Muscle of leg (tissue), 11 donors: Measurements from ENCODE around the gene MLEC. TPM values are rescaled to one million over a fixed set of nuclear protein-coding genes. Genes with fewer than 3 reads are reported as not detected.

Experiments used
- DNase-seq: peaks from one replicate; pipeline ENCODE4 v3.0.0; 2013
- H3K27ac ChIP-seq: one replicate; pipeline ENCODE4 v1.5.1; 2013; ENCODE audit warnings: mild to moderate bottlenecking, low read length, control low read depth
- H3K27me3 ChIP-seq: one replicate; pipeline ENCODE4 v1.6.1; 2013; ENCODE audit warnings: low read length; ENCODE audit not compliant: control insufficient read depth, insufficient read depth
- H3K36me3 ChIP-seq: one replicate; pipeline ENCODE4 v1.6.1; 2013; ENCODE audit warnings: low read length; ENCODE audit not compliant: control insufficient read depth, insufficient read depth
- H3K4me1 ChIP-seq: one replicate; pipeline ENCODE4 v1.6.1; 2013; ENCODE audit warnings: low read length; ENCODE audit not compliant: control insufficient read depth, insufficient read depth
- H3K4me3 ChIP-seq: one replicate; pipeline ENCODE4 v1.5.1; 2013; ENCODE audit warnings: low read length, control low read depth
- H3K9me3 ChIP-seq: replicated peaks from 2 replicates; pipeline ENCODE4 v1.6.1; 2013; ENCODE audit warnings: low read depth, low read length; ENCODE audit not compliant: control insufficient read depth
- WGBS: methylation state at CpG from one replicate; pipeline ENCODE4 v1.1.5; 2013; ENCODE audit warnings: missing lambda C conversion rate; ENCODE audit not compliant: insufficient coverage; 5-methylcytosine and 5-hydroxymethylcytosine counted together
- polyA plus RNA-seq, 8 donors: library from polyadenylated mRNA; unstranded; fragments of 120-200 nt; gene quantifications; one replicate each; pipeline versions ENCODE4 v1.2.1 to v1.2.3, GENCODE V29; 2013; ENCODE audit warnings: inconsistent platforms in 1 of 8, low replicate concordance in 1 of 8; ENCODE audit not compliant: insufficient read length in 8 of 8, insufficient read depth in 1 of 8
- total RNA-seq: library from RNA; stranded (reverse); fragments of 120-200 nt; gene quantifications from one replicate; pipeline ENCODE4 v1.2.4, GENCODE V29; 2013

MLEC gene
- total and polyA plus RNA-seq, 9 donors: 60.5 to 98.4 (median 78.2) TPM

DNA sequence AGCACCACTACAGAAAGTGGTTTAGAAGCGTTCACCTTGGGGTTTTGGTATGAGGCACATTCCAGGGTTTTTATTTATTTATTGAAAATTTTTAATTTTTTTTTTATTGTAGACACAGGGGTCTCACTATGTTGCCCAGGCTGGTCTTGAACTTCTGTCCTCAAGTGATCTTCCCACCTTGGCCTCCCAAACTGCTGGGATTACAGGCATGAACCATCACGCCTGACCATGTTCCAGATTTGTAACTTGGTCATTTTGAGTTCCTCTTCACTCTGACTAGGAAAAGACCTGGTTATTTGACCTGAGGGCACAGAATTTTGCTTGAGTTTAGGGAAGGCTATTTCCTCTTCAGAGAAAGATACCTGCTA is 3.1 kb downstream of the MLEC start:
- Histone ChIP-seq H3K4me3 (no peak overlapping the region), H3K9me3 (no peaks in the 10 kb centered on the region), H3K36me3 (peaks cover 18% of the 10 kb centered on the region), H3K27me3 (no peaks in the 10 kb centered on the region), H3K4me1 (peaks cover 23% of the 10 kb centered on the region), H3K27ac (no peak overlapping the region)
- 100% methylated on average over 1 of the region's 2 CpGs for WGBS
- DNase-seq: no peak

GRCh38 chr12:120690978-120691377 is 4.0 kb downstream of the MLEC start:
- WGBS: no CpG with 5 or more reads among the region's 3 CpGs
- Histone ChIP-seq H3K4me1 (peaks cover 23% of the 10 kb centered on the region), H3K27ac (no peak overlapping the region), H3K9me3 (no peaks in the 10 kb centered on the region), H3K27me3 (no peaks in the 10 kb centered on the region), H3K4me3 (no peak overlapping the region), H3K36me3 (peaks cover 25% of the 10 kb centered on the region)
- DNase-seq: no peak

- WGBS: 37% methylated on average over 3 of the region's 11 CpGs
- no peaks in the 10 kb centered on the region for H3K27me3 ChIP-seq
- H3K9me3 ChIP-seq: no peaks in the 10 kb centered on the region
- peaks cover 41% of the 10 kb centered on the region for H3K36me3 ChIP-seq
- H3K4me1 ChIP-seq: peaks cover 23% of the 10 kb centered on the region
- no peak overlapping the region for H3K4me3 ChIP-seq
- DNase-seq: no peak
- no peak overlapping the region for H3K27ac ChIP-seq
Observed at GRCh38 chr12:120692524-120693033, 5.6 kb downstream of the MLEC start.

GRCh38 chr12:120693848-120694247 is 6.9 kb downstream of the MLEC start:
- H3K9me3 ChIP-seq: no peaks in the 10 kb centered on the region
- DNase-seq: no peak
- H3K36me3 ChIP-seq: peaks cover 54% of the 10 kb centered on the region
- no peak overlapping the region for H3K4me3 ChIP-seq
- no peak overlapping the region for H3K27ac ChIP-seq
- 75% methylated on average over 4 of the region's 4 CpGs for WGBS
- H3K27me3 ChIP-seq: no peaks in the 10 kb centered on the region
- H3K4me1 ChIP-seq: peaks cover 13% of the 10 kb centered on the region

- peaks cover 76% of the 10 kb centered on the region for H3K36me3 ChIP-seq
- H3K4me3 ChIP-seq: no peak overlapping the region
- DNase-seq: no peak
- no peaks in the 10 kb centered on the region for H3K27me3 ChIP-seq
- 74% methylated on average over 4 of the region's 6 CpGs for WGBS
- peaks cover 2% of the 10 kb centered on the region for H3K4me1 ChIP-seq
- no peaks in the 10 kb centered on the region for H3K9me3 ChIP-seq
- no peak overlapping the region for H3K27ac ChIP-seq
Observed at GRCh38 chr12:120696626-120697025, 9.7 kb downstream of the MLEC start.

DNA sequence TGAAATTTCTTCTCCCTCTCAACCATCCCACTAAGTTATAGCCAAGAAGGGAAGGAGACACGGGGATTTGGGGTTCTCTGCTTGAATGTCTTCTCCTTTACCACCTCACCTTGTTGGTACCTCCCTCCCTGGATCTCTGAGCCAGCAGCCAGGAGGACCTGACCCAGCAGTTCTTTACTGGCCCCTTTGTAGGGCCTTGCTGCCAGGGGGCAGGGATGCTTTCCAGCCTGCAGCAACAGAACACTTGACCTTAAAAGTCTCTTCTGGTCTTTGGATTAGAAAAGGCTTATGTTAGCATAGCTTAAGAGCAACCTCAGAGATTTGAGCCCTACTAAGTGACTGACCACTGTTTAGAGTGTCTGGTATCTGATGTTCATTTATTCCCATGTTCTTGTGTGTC is 10.4 kb downstream of the MLEC start:
- no CpG with 5 or more reads among the region's 1 CpG for WGBS
- H3K9me3 ChIP-seq: no peaks in the 10 kb centered on the region
- no peaks in the 10 kb centered on the region for H3K27me3 ChIP-seq
- DNase-seq: no peak
- no peak overlapping the region for H3K4me3 ChIP-seq
- peaks cover 2% of the 10 kb centered on the region for H3K4me1 ChIP-seq
- H3K27ac ChIP-seq: no peak overlapping the region
- peaks cover 82% of the 10 kb centered on the region for H3K36me3 ChIP-seq

DNA sequence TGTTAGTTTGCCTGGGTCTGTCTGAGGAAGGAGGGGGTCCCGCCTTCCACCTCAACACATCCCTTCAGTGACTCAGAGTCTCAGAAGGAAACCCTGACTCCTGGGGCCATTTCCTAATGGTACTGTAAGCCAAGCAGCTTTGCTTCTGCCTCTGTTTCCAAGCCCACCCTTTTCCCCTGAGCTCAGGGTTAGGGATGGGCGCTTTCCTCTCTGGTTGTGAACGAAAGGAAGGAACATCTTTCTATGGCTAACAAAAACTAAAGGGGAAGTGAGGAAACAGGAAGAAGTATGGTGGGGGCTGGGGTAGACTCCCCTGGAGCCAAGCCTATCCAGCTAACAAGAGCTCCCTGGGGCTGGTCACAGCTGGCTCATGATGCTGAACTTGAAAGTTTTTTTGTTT is 11.7 kb downstream of the MLEC start:
- H3K36me3 ChIP-seq: peaks cover 86% of the 10 kb centered on the region
- peak overlapping the region; percentile 31 for H3K27ac ChIP-seq
- H3K4me3 ChIP-seq: no peak overlapping the region
- H3K9me3 ChIP-seq: no peaks in the 10 kb centered on the region
- no peaks in the 10 kb centered on the region for H3K27me3 ChIP-seq
- H3K4me1 ChIP-seq: peaks cover 2% of the 10 kb centered on the region
- no CpG with 5 or more reads among the region's 3 CpGs for WGBS
- DNase-seq: no peak

DNA sequence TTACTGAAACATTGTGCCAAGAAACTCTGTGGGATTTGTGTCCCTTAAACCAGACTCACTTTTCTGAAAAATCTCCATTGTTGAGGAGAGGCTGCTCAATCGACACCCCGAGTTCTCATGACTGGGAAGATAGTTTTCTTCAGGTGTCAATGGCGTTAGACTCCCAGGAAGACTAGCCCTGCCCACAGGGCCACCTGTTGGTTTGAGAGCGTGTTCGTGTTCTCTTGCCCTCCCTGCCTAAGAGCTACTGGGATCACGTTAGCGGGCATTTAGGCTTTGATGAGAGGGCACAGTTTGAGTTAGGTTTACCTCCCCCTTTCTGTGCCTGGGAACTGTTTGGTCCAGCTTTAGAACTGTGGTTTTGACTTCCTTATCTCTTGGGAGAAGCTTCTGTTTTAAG is 12.6 kb downstream of the MLEC start:
- H3K9me3 ChIP-seq: no peaks in the 10 kb centered on the region
- 88% methylated on average over 3 of the region's 7 CpGs for WGBS
- H3K36me3 ChIP-seq: peaks cover 77% of the 10 kb centered on the region
- H3K4me3 ChIP-seq: no peak overlapping the region
- no peak overlapping the region for H3K27ac ChIP-seq
- H3K4me1 ChIP-seq: peaks cover 2% of the 10 kb centered on the region
- no peak for DNase-seq
- H3K27me3 ChIP-seq: no peaks in the 10 kb centered on the region

DNA sequence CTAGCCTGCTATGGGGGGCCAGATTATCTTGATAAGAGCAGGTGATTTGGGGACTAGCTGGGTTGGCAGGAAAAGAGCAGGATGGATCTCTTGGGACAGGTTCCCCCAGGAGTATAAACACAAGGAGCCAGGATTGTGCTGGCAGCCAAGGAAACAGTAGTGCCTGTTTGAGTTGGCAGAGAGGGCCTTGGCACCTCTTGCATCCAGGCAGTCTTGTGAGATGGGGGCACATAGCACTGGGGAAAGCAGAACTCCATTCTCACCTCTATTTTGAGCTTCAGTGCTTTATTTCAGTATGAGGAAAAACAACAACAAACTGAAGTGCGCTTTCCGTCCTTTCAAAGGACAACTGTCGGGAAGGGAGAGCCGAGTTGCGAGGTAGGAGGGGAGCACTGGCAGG is 13.9 kb downstream of the MLEC start:
- Histone ChIP-seq H3K27me3 (no peaks in the 10 kb centered on the region), H3K4me1 (peaks cover 2% of the 10 kb centered on the region), H3K4me3 (no peak overlapping the region), H3K27ac (no peak overlapping the region), H3K9me3 (no peaks in the 10 kb centered on the region), H3K36me3 (peaks cover 69% of the 10 kb centered on the region)
- whole genome bisulfite sequencing: 93% methylated on average over 5 of the region's 5 CpGs
- no peak for DNase-seq

- no peak for DNase-seq
- Histone ChIP-seq H3K27ac (no peak overlapping the region), H3K9me3 (no peaks in the 10 kb centered on the region), H3K4me1 (peaks cover 2% of the 10 kb centered on the region), H3K36me3 (peaks cover 52% of the 10 kb centered on the region), H3K27me3 (no peaks in the 10 kb centered on the region), H3K4me3 (no peak overlapping the region)
- no CpG with 5 or more reads among the region's 1 CpG for WGBS
Observed at GRCh38 chr12:120702637-120703036, 15.7 kb downstream of the MLEC start.

- no peak for DNase-seq
- H3K4me3 ChIP-seq: no peak overlapping the region
- peaks cover under 1% of the 10 kb centered on the region for H3K4me1 ChIP-seq
- H3K9me3 ChIP-seq: no peaks in the 10 kb centered on the region
- 58% methylated on average over 3 of the region's 11 CpGs for WGBS
- no peak overlapping the region for H3K27ac ChIP-seq
- H3K36me3 ChIP-seq: peaks cover 44% of the 10 kb centered on the region
- no peaks in the 10 kb centered on the region for H3K27me3 ChIP-seq
Observed at GRCh38 chr12:120703311-120703942, 16.5 kb downstream of the MLEC start.
